Kidney (tissue), 14 donors: ENCODE measurements around the gene EVX2. TPM values are rescaled to one million over a fixed set of nuclear protein-coding genes. Genes with fewer than 3 reads are reported as not detected.
A peak's percentile ranks its signal among the peaks of the same experiment; 100 is the strongest.

Experiments used
- DNase-seq, 5 donors: peaks; one replicate each; pipeline ENCODE4 v3.0.0-alpha.2; 2013 to 2020
- FAIRE-seq: peaks from 2 replicates; lab custom pipeline; 2012; peaks lifted over from hg19 to GRCh38; lab: Jason Lieb, UNC
- H3K27ac ChIP-seq, 2 donors: one replicate each; pipeline ENCODE4 v1.7.0; 2013; ENCODE audit warnings: low read depth in 2 of 2, low read length in 2 of 2, inconsistent platforms in 1 of 2
- H3K27me3 ChIP-seq: one replicate; pipeline ENCODE4 v1.7.1; 2013; ENCODE audit warnings: low read length, inconsistent platforms; ENCODE audit not compliant: control insufficient read depth, insufficient read depth
- H3K36me3 ChIP-seq, 3 donors: one replicate each; pipeline versions ENCODE4 v1.7.0 to v1.7.1; 2013; ENCODE audit warnings: low read length in 3 of 3, control low read depth in 1 of 3, inconsistent platforms in 1 of 3; ENCODE audit not compliant: insufficient read depth in 3 of 3, control insufficient read depth in 2 of 3
- H3K4me1 ChIP-seq, 3 donors: one replicate each; pipeline versions ENCODE4 v1.7.0 to v1.7.1; 2013; ENCODE audit warnings: low read length in 3 of 3, inconsistent platforms in 1 of 3, low read depth in 1 of 3; ENCODE audit not compliant: control insufficient read depth in 2 of 3, insufficient read depth in 2 of 3
- H3K4me3 ChIP-seq, 3 donors: one replicate each; pipeline versions ENCODE4 v1.7.0 to v1.8.1; 2013; ENCODE audit warnings: low read length in 3 of 3, control low read depth in 1 of 3, inconsistent platforms in 1 of 3
- H3K9ac ChIP-seq, 3 donors: one replicate each; pipeline versions ENCODE4 v1.7.0 to v1.7.1; 2013; ENCODE audit warnings: low read length in 3 of 3, control low read depth in 1 of 3, inconsistent platforms in 1 of 3
- H3K9me3 ChIP-seq, 3 donors: one replicate each; pipeline versions ENCODE4 v1.7.0 to v1.7.1; 2013; ENCODE audit warnings: low read length in 3 of 3, control low read depth in 1 of 3, inconsistent platforms in 1 of 3; ENCODE audit not compliant: control insufficient read depth in 2 of 3, insufficient read depth in 1 of 3
- intact Hi-C: fragments of 100-400 bp; cut with DNase I; formaldehyde crosslinking; loops from one replicate; pipeline ENCODE4 v1.11.1; 2022
- polyA plus RNA-seq: library from polyadenylated mRNA; stranded (reverse); fragments of 350-450 nt; fragmentation: Illumina TruSeq; extraction: RNeasy Lipid Tissue Mini Kit (QIAGEN cat#74804); gene quantifications from one replicate; pipeline ENCODE4 v1.2.3, GENCODE V29; 2014; ENCODE audit warnings: low read depth, low replicate concordance; ENCODE audit not compliant: insufficient read depth
- total RNA-seq: library from RNA; stranded (reverse); fragmentation: NEBNext Ultra II Directional; extraction: Animal tissue kit (Norgen Biotek cat#: 25700); gene quantifications from one replicate; pipeline ENCODE4 v1.2.1, GENCODE V29; 2021
- TF ChIP-seq, protein P1 (sequence below): IDR thresholded peaks from 3 replicates; pipeline ENCODE4 v1.5.1; 2012; ENCODE audit warnings: mild to moderate bottlenecking, moderate library complexity, borderline replicate concordance; ENCODE audit not compliant: insufficient read depth; ENCODE audit errors: extremely low read depth
- donor health status: control.
- donor health status: control.
- donor health status: control.
- donor health status: control.
- donor health status: control.
- donor health status: DM: yes; HTN: yes; CAD: no.
- donor health status: Normal renal cell carcinoma (clear cell type).

The EVX2 gene
- total and polyA plus RNA-seq, 2 donors from 2014 or later: not detected

DNA sequence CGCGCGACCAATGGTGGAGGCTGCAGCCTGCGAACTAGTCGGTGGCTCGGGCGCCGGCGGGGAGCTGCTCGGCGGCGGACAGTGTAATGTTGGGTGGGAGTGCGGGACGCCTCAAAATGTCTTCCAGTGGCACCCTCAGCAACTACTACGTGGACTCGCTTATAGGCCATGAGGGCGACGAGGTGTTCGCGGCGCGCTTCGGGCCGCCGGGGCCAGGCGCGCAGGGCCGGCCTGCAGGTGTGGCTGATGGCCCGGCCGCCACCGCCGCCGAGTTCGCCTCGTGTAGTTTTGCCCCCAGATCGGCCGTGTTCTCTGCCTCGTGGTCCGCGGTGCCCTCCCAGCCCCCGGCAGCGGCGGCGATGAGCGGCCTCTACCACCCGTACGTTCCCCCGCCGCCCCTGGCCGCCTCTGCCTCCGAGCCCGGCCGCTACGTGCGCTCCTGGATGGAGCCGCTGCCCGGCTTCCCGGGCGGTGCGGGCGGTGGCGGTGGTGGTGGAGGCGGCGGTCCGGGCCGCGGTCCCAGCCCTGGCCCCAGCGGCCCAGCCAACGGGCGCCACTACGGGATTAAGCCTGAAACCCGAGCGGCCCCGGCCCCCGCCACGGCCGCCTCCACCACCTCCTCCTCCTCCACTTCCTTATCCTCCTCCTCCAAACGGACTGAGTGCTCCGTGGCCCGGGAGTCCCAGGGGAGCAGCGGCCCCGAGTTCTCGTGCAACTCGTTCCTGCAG is 39.1 kb upstream of the EVX2 start, which contains the start of gene HOXD9:
HOXD9 (plus strand) TSS at position 37 of the 728 bp plus-strand sequence; CDS start at position 87, 50 bp downstream.
- H3K4me1 ChIP-seq: peaks cover 6 to 12% (median 10%) of the 10 kb centered on the region in 3 donors
- H3K27ac ChIP-seq: peak within 1 kb of the TSS; percentile 91 to 95
- H3K4me3 ChIP-seq: peak within 1 kb of the TSS; percentile 72 to 80 (median 75)
- peaks cover 0 to 5% (median 0%) of the 10 kb centered on the region in 3 donors for H3K36me3 ChIP-seq
- no peaks in the 10 kb centered on the region for H3K9me3 ChIP-seq
- peak within 1 kb of the TSS; percentile 59 to 73 (median 63) for H3K9ac ChIP-seq
- TF ChIP-seq, protein P1, sequence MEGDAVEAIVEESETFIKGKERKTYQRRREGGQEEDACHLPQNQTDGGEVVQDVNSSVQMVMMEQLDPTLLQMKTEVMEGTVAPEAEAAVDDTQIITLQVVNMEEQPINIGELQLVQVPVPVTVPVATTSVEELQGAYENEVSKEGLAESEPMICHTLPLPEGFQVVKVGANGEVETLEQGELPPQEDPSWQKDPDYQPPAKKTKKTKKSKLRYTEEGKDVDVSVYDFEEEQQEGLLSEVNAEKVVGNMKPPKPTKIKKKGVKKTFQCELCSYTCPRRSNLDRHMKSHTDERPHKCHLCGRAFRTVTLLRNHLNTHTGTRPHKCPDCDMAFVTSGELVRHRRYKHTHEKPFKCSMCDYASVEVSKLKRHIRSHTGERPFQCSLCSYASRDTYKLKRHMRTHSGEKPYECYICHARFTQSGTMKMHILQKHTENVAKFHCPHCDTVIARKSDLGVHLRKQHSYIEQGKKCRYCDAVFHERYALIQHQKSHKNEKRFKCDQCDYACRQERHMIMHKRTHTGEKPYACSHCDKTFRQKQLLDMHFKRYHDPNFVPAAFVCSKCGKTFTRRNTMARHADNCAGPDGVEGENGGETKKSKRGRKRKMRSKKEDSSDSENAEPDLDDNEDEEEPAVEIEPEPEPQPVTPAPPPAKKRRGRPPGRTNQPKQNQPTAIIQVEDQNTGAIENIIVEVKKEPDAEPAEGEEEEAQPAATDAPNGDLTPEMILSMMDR: no peak
- peak in 3 of 5 donors; percentile 83 to 95 (median 90) for DNase-seq
- no peaks in the 10 kb centered on the region for H3K27me3 ChIP-seq
- no peak for FAIRE-seq
- intact Hi-C loops: loop anchor here (10.0 kb wide), 2 partner anchors 522 to 1032 kb away; no protein-coding TSS in a partner anchor

DNA sequence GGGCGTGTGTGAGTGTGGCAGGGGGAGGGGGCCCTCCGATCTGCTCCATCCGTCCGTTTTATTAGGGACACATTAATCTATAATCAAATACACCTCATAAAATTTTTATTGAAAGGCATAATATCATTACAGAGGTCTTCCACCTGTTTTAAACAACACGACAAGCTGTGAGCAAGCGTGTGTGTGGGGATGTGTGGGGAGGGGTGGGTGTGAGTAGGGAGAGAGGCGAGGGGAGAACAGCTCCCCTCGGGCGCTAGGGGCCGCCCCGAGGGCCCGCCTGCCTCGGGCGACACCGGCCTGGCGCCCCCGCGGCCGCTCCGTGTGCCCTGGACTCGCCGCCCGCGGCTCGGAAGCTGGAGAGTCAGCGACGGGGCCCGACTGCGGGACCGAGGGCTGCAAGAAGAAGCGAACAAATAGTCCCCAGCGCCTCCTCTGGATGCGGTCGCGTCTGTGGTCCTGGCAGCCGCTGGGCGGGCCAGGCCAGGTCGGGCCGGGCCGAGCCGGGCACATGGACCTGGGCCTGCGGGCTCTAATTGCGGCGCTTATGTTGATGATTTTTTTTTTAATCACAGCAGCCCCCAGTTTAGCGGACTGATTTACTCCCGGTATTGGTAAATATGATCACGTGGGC is 38.4 kb upstream of the EVX2 start:
- no peak for FAIRE-seq

DNA sequence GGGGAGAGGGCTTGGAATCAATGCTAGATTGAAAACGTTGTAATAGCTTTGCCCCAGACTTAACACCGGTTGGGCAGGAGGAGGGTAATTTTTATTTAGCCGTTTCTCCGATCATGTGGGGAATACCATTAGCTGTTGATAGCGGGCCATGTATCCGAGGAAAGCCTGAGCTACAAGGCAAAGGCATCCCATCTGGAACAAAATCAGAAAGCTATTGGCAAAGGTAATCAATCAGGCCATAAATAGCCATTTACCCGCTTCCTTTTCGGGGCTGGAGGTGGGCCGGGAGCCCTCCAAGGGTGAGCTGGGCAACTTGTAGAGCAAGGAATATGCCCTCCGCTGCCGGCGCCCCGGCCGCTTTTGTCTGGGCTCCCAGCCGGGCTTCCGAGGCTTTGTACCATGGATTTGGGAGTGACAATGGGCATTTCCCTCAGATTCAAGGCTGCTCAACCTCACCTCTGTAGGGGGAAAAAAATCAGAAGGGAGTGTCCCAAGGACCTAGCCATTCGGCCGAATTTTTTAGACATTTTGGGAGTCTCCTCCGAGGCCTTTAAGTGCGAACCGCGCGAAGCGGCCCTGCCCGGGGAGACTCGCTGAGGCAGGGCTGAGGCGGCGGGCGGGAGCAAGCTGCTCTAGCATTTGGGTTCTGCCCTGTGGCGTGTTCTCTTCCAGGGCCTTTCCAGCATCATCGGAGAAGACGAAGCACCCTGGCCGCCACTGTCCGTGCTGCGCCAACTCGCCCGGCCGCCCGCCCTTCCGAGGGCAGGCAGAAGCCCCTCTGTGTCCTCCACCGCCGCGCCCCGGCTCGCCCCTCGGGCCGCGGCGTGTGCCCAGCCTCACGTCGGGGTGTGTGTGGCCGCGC is 37.7 kb upstream of the EVX2 start:
- TF ChIP-seq, protein P1: no peak
- FAIRE-seq (no peak), DNase-seq (peak in 3 of 5 donors; percentile 60 to 73 (median 70))
- peaks cover 0 to 8% (median 0%) of the 10 kb centered on the region in 3 donors for H3K36me3 ChIP-seq
- H3K4me1 ChIP-seq: peaks cover 6 to 15% (median 9%) of the 10 kb centered on the region in 3 donors
- H3K27ac ChIP-seq: peak overlapping the region; percentile 91 to 95
- peak overlapping the region; percentile 5 to 89 (median 72) for H3K4me3 ChIP-seq
- peak overlapping the region; percentile 59 to 97 (median 63) for H3K9ac ChIP-seq
- H3K27me3 ChIP-seq: no peaks in the 10 kb centered on the region
- intact Hi-C loops: loop anchor here (10.0 kb wide), 2 partner anchors 523 to 1033 kb away; no protein-coding TSS in a partner anchor
- no peaks in the 10 kb centered on the region for H3K9me3 ChIP-seq

More for the DNA sequence above, 38.4 kb upstream of the EVX2 start:
- peak overlapping the region; percentile 11 to 72 (median 49) for H3K4me3 ChIP-seq
- TF ChIP-seq, protein P1: no peak
- H3K9me3 ChIP-seq: no peaks in the 10 kb centered on the region
- H3K4me1 ChIP-seq: peaks cover 6 to 12% (median 10%) of the 10 kb centered on the region in 3 donors
- H3K36me3 ChIP-seq: peaks cover 0 to 5% (median 0%) of the 10 kb centered on the region in 3 donors
- H3K27me3 ChIP-seq: no peaks in the 10 kb centered on the region
- intact Hi-C loops: loop anchor here (10.0 kb wide), 2 partner anchors 523 to 1033 kb away; no protein-coding TSS in a partner anchor
- peak overlapping the region; percentile 91 to 95 for H3K27ac ChIP-seq
- DNase-seq: peak in 1 of 5 donors; percentile 92
- H3K9ac ChIP-seq: peak overlapping the region in 2 of 3 donors; percentile 36 to 59
